HepG2 (cell line): Measurements from ENCODE around the gene PARP2. TPM values are rescaled to one million over a fixed set of nuclear protein-coding genes. Genes with fewer than 3 reads are reported as not detected.

Experiments used
- AHR ChIP-seq: IDR thresholded peaks from 2 replicates; pipeline ENCODE4 v1.6.1; 2018; ENCODE audit warnings: missing genetic modification reagents, missing compliant biosample characterization
- CC2D1A ChIP-seq: sonication (generic); formaldehyde crosslinking; IDR thresholded peaks from 2 replicates; pipeline ENCODE4 v1.8.1; 2023; ENCODE audit warnings: mild to moderate bottlenecking, missing genetic modification reagents
- FOXK1 ChIP-seq: sonication (generic); formaldehyde crosslinking; IDR thresholded peaks from 2 replicates; pipeline ENCODE4 v1.4.0; 2020; ENCODE audit warnings: low read depth, missing genetic modification reagents, borderline replicate concordance
- HOXD1 ChIP-seq: sonication (generic); formaldehyde crosslinking; IDR thresholded peaks from 2 replicates; pipeline ENCODE4 v1.5.0; 2020; ENCODE audit warnings: missing genetic modification reagents
- JUNB ChIP-seq: sonication (generic); formaldehyde crosslinking; IDR thresholded peaks from 2 replicates; pipeline ENCODE4 v1.8.0; 2022; ENCODE audit warnings: missing genetic modification reagents, mild to moderate bottlenecking, borderline replicate concordance
- KDM5A ChIP-seq: fragments of 200-600 bp; sonication (generic); IDR thresholded peaks from 2 replicates; pipeline ENCODE4 v1.7.0; 2018; ENCODE audit warnings: antibody characterized with exemption, mild to moderate bottlenecking, low read length, borderline replicate concordance
- KMT2B ChIP-seq: IDR thresholded peaks from 2 replicates; pipeline ENCODE4 v1.6.1; 2016; ENCODE audit warnings: missing genetic modification reagents, missing compliant biosample characterization
- NFE2 ChIP-seq: sonication (generic); formaldehyde crosslinking; IDR thresholded peaks from 2 replicates; pipeline ENCODE4 v1.4.0; 2020; ENCODE audit warnings: missing genetic modification reagents
- POGZ ChIP-seq: sonication (generic); formaldehyde crosslinking; IDR thresholded peaks from 2 replicates; pipeline ENCODE4 v1.4.0; 2020; ENCODE audit warnings: mild to moderate bottlenecking, missing genetic modification reagents
- RARG ChIP-seq: sonication (generic); formaldehyde crosslinking; IDR thresholded peaks from 2 replicates; pipeline ENCODE4 v1.4.0; 2020; ENCODE audit warnings: low read depth, mild to moderate bottlenecking, missing genetic modification reagents
- RFX5 ChIP-seq: IDR thresholded peaks from 2 replicates; pipeline ENCODE4 v1.6.1; 2011; ENCODE audit warnings: low read depth, low read length, improper control_type of control experiment
- SIN3B ChIP-seq: fragments of 150-350 bp; IDR thresholded peaks from 2 replicates; pipeline ENCODE4 v1.6.1; 2014; ENCODE audit warnings: low read length
- SKI ChIP-seq: fragments of 450-650 bp; IDR thresholded peaks from one replicate; pipeline ENCODE4 v1.6.1; 2018; ENCODE audit warnings: mild to moderate bottlenecking; ENCODE audit not compliant: partially characterized antibody
- STAG1 ChIP-seq: sonication (generic); formaldehyde crosslinking; IDR thresholded peaks from 2 replicates; pipeline ENCODE4 v1.4.0; 2020; ENCODE audit warnings: missing genetic modification reagents
- TBX2 ChIP-seq: sonication (generic); formaldehyde crosslinking; IDR thresholded peaks from 2 replicates; pipeline ENCODE4 v1.5.0; 2020; ENCODE audit warnings: missing genetic modification reagents, mild to moderate bottlenecking, borderline replicate concordance
- THYN1 ChIP-seq: sonication (generic); formaldehyde crosslinking; IDR thresholded peaks from 2 replicates; pipeline ENCODE4 v1.8.1; 2023; ENCODE audit warnings: low read depth, mild to moderate bottlenecking, moderate library complexity, missing genetic modification reagents, borderline replicate concordance
- ZBTB42 ChIP-seq: sonication (generic); formaldehyde crosslinking; IDR thresholded peaks from 2 replicates; pipeline ENCODE4 v1.5.0; 2020; ENCODE audit warnings: mild to moderate bottlenecking, missing genetic modification reagents
- ZNF180 ChIP-seq: sonication (generic); formaldehyde crosslinking; IDR thresholded peaks from 2 replicates; pipeline ENCODE4 v1.4.0; 2020; ENCODE audit warnings: low read depth, missing genetic modification reagents, borderline replicate concordance
- ZSCAN29 ChIP-seq: sonication (generic); formaldehyde crosslinking; conservative IDR thresholded peaks from 2 replicates; pipeline ENCODE4 v1.4.0; 2020; ENCODE audit warnings: mild to moderate bottlenecking, missing genetic modification reagents
- polyA plus RNA-seq, 8 experiments: library from polyadenylated mRNA; depleted of rRNA in 3 of 8; stranded (reverse) in 7 of 8; unstranded in 1 of 8; fragments of >200 nt; fragmentation: Illumina TruSeq in 4 of 8; extraction: Trizol in 4 of 8; gene quantifications; 2 replicates each; pipeline versions ENCODE4 v1.2.1 to v1.2.3, GENCODE V29; 2011 to 2016; ENCODE audit warnings: low read depth in 4 of 8, missing spikeins in 1 of 8, mixed read lengths in 1 of 8; ENCODE audit not compliant: insufficient read depth in 1 of 8
- total RNA-seq, 5 experiments: library from RNA; depleted of rRNA; stranded (reverse); fragments of >200 nt; fragmentation: Illumina TruSeq; extraction: Trizol; gene quantifications; 2 replicates each; pipeline ENCODE4 v1.2.3, GENCODE V29; 2016; ENCODE audit warnings: low read depth in 1 of 5
- TF ChIP-seq, protein P1 (sequence below), 2 experiments: sonication (generic) in 1 of 2; formaldehyde crosslinking in 1 of 2; IDR thresholded peaks; 2 replicates each; pipeline versions ENCODE4 v1.5.1 to v1.6.1; 2011 to 2020; ENCODE audit warnings: borderline replicate concordance in 1 of 2, low read depth in 1 of 2, low read length in 1 of 2, mild to moderate bottlenecking in 1 of 2, missing genetic modification reagents in 1 of 2, moderate library complexity in 1 of 2
- TF ChIP-seq, protein P2 (sequence below): sonication (generic); formaldehyde crosslinking; IDR thresholded peaks from 2 replicates; pipeline ENCODE4 v1.4.0; 2020; ENCODE audit warnings: missing genetic modification reagents
- TF ChIP-seq, protein P3 (sequence below): sonication (generic); formaldehyde crosslinking; IDR thresholded peaks from 2 replicates; pipeline ENCODE4 v1.5.0; 2020; ENCODE audit warnings: mild to moderate bottlenecking, missing genetic modification reagents

PARP2 gene
- total and polyA plus RNA-seq, 2 of the 13 experiments (the other 11 are each of a cell fraction or from before 2014, with no cell fraction given), result 37.3 to 38.4 TPM

DNA sequence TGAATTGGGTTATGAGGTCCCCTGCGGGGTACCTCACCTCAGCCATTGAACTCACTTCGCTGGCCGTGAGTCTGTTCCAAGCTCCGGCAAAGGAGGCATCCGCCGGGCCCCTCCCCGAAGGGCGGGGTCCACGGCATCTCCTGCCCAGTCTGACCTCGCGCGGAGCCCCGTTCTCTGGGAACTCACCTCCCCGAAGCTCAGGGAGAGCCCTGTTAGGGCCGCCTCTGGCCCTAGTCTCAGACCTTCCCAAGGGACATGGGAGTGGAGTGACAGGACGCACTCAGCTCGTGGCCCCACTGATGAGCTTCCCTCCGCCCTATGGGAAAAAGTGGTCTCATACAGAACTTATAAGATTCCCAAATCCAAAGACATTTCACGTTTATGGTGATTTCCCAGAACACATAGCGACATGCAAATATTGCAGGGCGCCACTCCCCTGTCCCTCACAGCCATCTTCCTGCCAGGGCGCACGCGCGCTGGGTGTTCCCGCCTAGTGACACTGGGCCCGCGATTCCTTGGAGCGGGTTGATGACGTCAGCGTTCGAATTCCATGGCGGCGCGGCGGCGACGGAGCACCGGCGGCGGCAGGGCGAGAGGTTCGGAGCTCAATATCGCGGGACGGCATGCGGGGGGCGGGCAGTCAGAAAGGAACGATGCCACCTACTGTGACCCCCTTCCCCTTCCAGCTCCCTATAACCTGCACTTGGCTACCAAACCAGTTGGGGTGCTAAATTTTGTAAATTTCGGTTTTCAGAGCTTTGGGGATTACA is at the start of gene PARP2 (continued):
- TF ChIP-seq, protein P1, sequence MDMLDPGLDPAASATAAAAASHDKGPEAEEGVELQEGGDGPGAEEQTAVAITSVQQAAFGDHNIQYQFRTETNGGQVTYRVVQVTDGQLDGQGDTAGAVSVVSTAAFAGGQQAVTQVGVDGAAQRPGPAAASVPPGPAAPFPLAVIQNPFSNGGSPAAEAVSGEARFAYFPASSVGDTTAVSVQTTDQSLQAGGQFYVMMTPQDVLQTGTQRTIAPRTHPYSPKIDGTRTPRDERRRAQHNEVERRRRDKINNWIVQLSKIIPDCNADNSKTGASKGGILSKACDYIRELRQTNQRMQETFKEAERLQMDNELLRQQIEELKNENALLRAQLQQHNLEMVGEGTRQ (IDR thresholded peaks at IDR 0.05; ENCODE audit: low read depth, low read length), result no peak
- TF ChIP-seq, protein P1 (CRISPR knock-in tag; IDR thresholded peaks at IDR 0.05; ENCODE audit: borderline replicate concordance), result peak; percentile 50; the same call in 1 of the 2 replicates
- no peak for TF ChIP-seq CC2D1A (CRISPR knock-in tag)
- TF ChIP-seq FOXK1 (CRISPR knock-in tag), result peak; percentile 86
- peak; percentile 88 for TF ChIP-seq SIN3B
- TF ChIP-seq JUNB, result no peak; the same call in 1 of the 2 replicates
- TF ChIP-seq RFX5, result peak; percentile 79; the same call in 1 of the 2 replicates
- peak; percentile 97 for TF ChIP-seq KMT2B
- TF ChIP-seq ZSCAN29 (CRISPR knock-in tag), result peak; percentile 90
- TF ChIP-seq, protein P2, sequence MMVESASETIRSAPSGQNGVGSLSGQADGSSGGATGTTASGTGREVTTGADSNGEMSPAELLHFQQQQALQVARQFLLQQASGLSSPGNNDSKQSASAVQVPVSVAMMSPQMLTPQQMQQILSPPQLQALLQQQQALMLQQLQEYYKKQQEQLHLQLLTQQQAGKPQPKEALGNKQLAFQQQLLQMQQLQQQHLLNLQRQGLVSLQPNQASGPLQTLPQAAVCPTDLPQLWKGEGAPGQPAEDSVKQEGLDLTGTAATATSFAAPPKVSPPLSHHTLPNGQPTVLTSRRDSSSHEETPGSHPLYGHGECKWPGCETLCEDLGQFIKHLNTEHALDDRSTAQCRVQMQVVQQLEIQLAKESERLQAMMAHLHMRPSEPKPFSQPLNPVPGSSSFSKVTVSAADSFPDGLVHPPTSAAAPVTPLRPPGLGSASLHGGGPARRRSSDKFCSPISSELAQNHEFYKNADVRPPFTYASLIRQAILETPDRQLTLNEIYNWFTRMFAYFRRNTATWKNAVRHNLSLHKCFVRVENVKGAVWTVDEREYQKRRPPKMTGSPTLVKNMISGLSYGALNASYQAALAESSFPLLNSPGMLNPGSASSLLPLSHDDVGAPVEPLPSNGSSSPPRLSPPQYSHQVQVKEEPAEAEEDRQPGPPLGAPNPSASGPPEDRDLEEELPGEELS (CRISPR knock-in tag), result peak; percentile 64
- no peak; the same call in 1 of the 2 replicates for TF ChIP-seq STAG1 (CRISPR knock-in tag)
- peak; percentile 70; the same call in 1 of the 2 replicates for TF ChIP-seq THYN1 (CRISPR knock-in tag)
- TF ChIP-seq NFE2 (CRISPR knock-in tag), result no peak
- no peak; the same call in 1 of the 2 replicates for TF ChIP-seq ZBTB42 (CRISPR knock-in tag)
- TF ChIP-seq SKI, result peak; percentile 56
- 0 out of 2 replicates have a peak, but pooled peaks have one; percentile 49 for TF ChIP-seq RARG (CRISPR knock-in tag)
- TF ChIP-seq, protein P3, sequence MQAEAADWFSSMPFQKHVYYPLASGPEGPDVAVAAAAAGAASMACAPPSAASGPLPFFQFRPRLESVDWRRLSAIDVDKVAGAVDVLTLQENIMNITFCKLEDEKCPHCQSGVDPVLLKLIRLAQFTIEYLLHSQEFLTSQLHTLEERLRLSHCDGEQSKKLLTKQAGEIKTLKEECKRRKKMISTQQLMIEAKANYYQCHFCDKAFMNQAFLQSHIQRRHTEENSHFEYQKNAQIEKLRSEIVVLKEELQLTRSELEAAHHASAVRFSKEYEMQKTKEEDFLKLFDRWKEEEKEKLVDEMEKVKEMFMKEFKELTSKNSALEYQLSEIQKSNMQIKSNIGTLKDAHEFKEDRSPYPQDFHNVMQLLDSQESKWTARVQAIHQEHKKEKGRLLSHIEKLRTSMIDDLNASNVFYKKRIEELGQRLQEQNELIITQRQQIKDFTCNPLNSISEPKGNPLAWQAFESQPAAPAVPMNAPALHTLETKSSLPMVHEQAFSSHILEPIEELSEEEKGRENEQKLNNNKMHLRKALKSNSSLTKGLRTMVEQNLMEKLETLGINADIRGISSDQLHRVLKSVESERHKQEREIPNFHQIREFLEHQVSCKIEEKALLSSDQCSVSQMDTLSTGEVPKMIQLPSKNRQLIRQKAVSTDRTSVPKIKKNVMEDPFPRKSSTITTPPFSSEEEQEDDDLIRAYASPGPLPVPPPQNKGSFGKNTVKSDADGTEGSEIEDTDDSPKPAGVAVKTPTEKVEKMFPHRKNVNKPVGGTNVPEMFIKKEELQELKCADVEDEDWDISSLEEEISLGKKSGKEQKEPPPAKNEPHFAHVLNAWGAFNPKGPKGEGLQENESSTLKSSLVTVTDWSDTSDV, result no peak
- TF ChIP-seq TBX2 (CRISPR knock-in tag), result peak; percentile 86
- peak; percentile 73; the same call in 1 of the 2 replicates for TF ChIP-seq HOXD1 (CRISPR knock-in tag)
- no peak for TF ChIP-seq ZNF180 (CRISPR knock-in tag)
- peak; percentile 88 for TF ChIP-seq POGZ (CRISPR knock-in tag)
- peak; percentile 82; the same call in 1 of the 2 replicates for TF ChIP-seq AHR (CRISPR knock-in tag)
- peak; percentile 83; the same call in 1 of the 2 replicates for TF ChIP-seq KDM5A
